H9 (cell line): Measurements from ENCODE around the gene DLX2. TPM values are rescaled to one million over a fixed set of nuclear protein-coding genes. Genes with fewer than 3 reads are reported as not detected.

Experiments used
- DNase-seq: peaks from one replicate; pipeline ENCODE4 v3.0.0-alpha.2; 2017
- H2AFZ ChIP-seq: one replicate; pipeline ENCODE4 v1.6.1; 2013; ENCODE audit warnings: mild to moderate bottlenecking, low read length, control low read depth, moderate library complexity
- H2AK5ac ChIP-seq: 2 replicates; pipeline ENCODE4 v1.6.1; 2013; ENCODE audit warnings: low read length, control low read depth, mixed read lengths; ENCODE audit not compliant: insufficient read length
- H2BK120ac ChIP-seq: one replicate; pipeline ENCODE4 v1.6.1; 2013; ENCODE audit warnings: low read depth, mild to moderate bottlenecking, low read length, control low read depth, inconsistent platforms; ENCODE audit not compliant: poor library complexity, severe bottlenecking
- H2BK12ac ChIP-seq: 2 replicates; pipeline ENCODE4 v1.6.1; 2013; ENCODE audit warnings: low read length, control low read depth, mixed read lengths, low read depth; ENCODE audit not compliant: insufficient read length
- H2BK15ac ChIP-seq: 2 replicates; pipeline ENCODE4 v1.6.1; 2013; ENCODE audit warnings: low read depth, low read length, control low read depth
- H2BK20ac ChIP-seq: one replicate; pipeline ENCODE4 v1.6.1; 2013; ENCODE audit warnings: low read depth, mild to moderate bottlenecking, low read length, control low read depth, inconsistent platforms; ENCODE audit not compliant: poor library complexity, severe bottlenecking
- H2BK5ac ChIP-seq: 2 replicates; pipeline ENCODE4 v1.6.1; 2013; ENCODE audit warnings: low read length, control low read depth, mixed read lengths; ENCODE audit not compliant: insufficient read length
- H3K14ac ChIP-seq: 2 replicates; pipeline ENCODE4 v1.6.1; 2013; ENCODE audit warnings: low read length, control low read depth; ENCODE audit not compliant: insufficient read depth
- H3K18ac ChIP-seq: 2 replicates; pipeline ENCODE4 v1.6.1; 2013; ENCODE audit warnings: low read depth, mild to moderate bottlenecking, mixed read lengths, low read length, control low read depth; ENCODE audit not compliant: insufficient read length
- H3K23ac ChIP-seq: 2 replicates; pipeline ENCODE4 v1.6.1; 2013; ENCODE audit warnings: low read length, control low read depth, mixed read lengths, low read depth; ENCODE audit not compliant: insufficient read length
- H3K23me2 ChIP-seq: 2 replicates; pipeline ENCODE4 v1.6.1; 2013; ENCODE audit warnings: low read depth, mild to moderate bottlenecking, mixed read lengths, low read length, control low read depth; ENCODE audit not compliant: insufficient read length, poor library complexity, severe bottlenecking
- H3K27ac ChIP-seq: 2 replicates; pipeline ENCODE4 v1.5.1; 2013; ENCODE audit warnings: low read length, control low read depth, mixed read lengths, low read depth; ENCODE audit not compliant: insufficient read length
- H3K27me3 ChIP-seq: 2 replicates; pipeline ENCODE4 v1.6.1; 2013; ENCODE audit warnings: low read length, control low read depth, inconsistent platforms; ENCODE audit not compliant: insufficient read depth
- H3K4ac ChIP-seq: 2 replicates; pipeline ENCODE4 v1.6.1; 2013; ENCODE audit warnings: low read depth, mild to moderate bottlenecking, control low read depth, inconsistent platforms, low read length, moderate library complexity
- H3K4me1 ChIP-seq: 2 replicates; pipeline ENCODE4 v1.6.1; 2013; ENCODE audit warnings: low read length, control low read depth, inconsistent platforms; ENCODE audit not compliant: insufficient read depth
- H3K4me2 ChIP-seq: 2 replicates; pipeline ENCODE4 v1.6.1; 2013; ENCODE audit warnings: low read length, control low read depth, mixed read lengths; ENCODE audit not compliant: insufficient read length, insufficient read depth
- H3K56ac ChIP-seq: 2 replicates; pipeline ENCODE4 v1.6.1; 2013; ENCODE audit warnings: low read depth, mild to moderate bottlenecking, mixed read lengths, low read length, control low read depth; ENCODE audit not compliant: insufficient read length
- H3K79me1 ChIP-seq: 2 replicates; pipeline ENCODE4 v1.6.1; 2013; ENCODE audit warnings: low read depth, mild to moderate bottlenecking, moderate library complexity, low read length, control low read depth, inconsistent platforms; ENCODE audit not compliant: insufficient read depth, poor library complexity, severe bottlenecking
- H3K79me2 ChIP-seq: 2 replicates; pipeline ENCODE4 v1.6.1; 2013; ENCODE audit warnings: low read length, control low read depth, inconsistent platforms; ENCODE audit not compliant: insufficient read depth
- H3K9ac ChIP-seq: 2 replicates; pipeline ENCODE4 v1.6.1; 2013; ENCODE audit warnings: low read length, control low read depth, mixed read lengths; ENCODE audit not compliant: insufficient read length; ENCODE audit errors: extremely low read depth
- H3K9me3 ChIP-seq: one replicate; pipeline ENCODE4 v1.6.1; 2013; ENCODE audit warnings: low read depth, low read length, inconsistent platforms; ENCODE audit not compliant: control insufficient read depth
- H3T11ph ChIP-seq: one replicate; pipeline ENCODE4 v1.6.1; 2013; ENCODE audit warnings: mild to moderate bottlenecking, low read length, control low read depth, inconsistent platforms
- H4K20me1 ChIP-seq: one replicate; pipeline ENCODE4 v1.6.1; 2013; ENCODE audit not compliant: control insufficient read depth, insufficient read length, insufficient read depth
- H4K5ac ChIP-seq: 2 replicates; pipeline ENCODE4 v1.6.1; 2013; ENCODE audit warnings: low read depth, mild to moderate bottlenecking, mixed read lengths, low read length, control low read depth; ENCODE audit not compliant: insufficient read length
- H4K8ac ChIP-seq: replicated peaks from 2 replicates; pipeline ENCODE4 v1.6.1; 2013; ENCODE audit warnings: low read length, control low read depth, mixed read lengths, low read depth; ENCODE audit not compliant: insufficient read length
- H4K91ac ChIP-seq: 2 replicates; pipeline ENCODE4 v1.6.1; 2013; ENCODE audit warnings: low read depth, mild to moderate bottlenecking, moderate library complexity, mixed read lengths, low read length, control low read depth; ENCODE audit not compliant: insufficient read length
- H3K27ac Mint-ChIP-seq, 3 experiments: 2 replicates in 2 of 3; 3 replicates in 1 of 3; pipeline ENCODE4 v1.8.0; 2020 to 2021; ENCODE audit warnings: mixed read lengths in 3 of 3, mild to moderate bottlenecking in 1 of 3, moderate library complexity in 1 of 3
- H3K27me3 Mint-ChIP-seq: 2 replicates; pipeline ENCODE4 v1.8.0; 2021; ENCODE audit warnings: low read depth, mild to moderate bottlenecking, moderate library complexity, mixed read lengths
- H3K36me3 Mint-ChIP-seq, 3 experiments: 2 replicates in 2 of 3; 3 replicates in 1 of 3; pipeline ENCODE4 v1.8.0; 2020 to 2021; ENCODE audit warnings: low read depth in 3 of 3, mixed read lengths in 3 of 3; ENCODE audit not compliant: insufficient read depth in 1 of 3
- H3K4me1 Mint-ChIP-seq, 2 experiments: 2 replicates each; pipeline ENCODE4 v1.8.0; 2020; ENCODE audit warnings: mixed read lengths in 2 of 2
- H3K4me3 Mint-ChIP-seq, 2 experiments: 2 replicates in 1 of 2; 3 replicates in 1 of 2; pipeline ENCODE4 v1.8.0; 2020 to 2021; ENCODE audit warnings: mild to moderate bottlenecking in 2 of 2, mixed read lengths in 2 of 2, moderate library complexity in 1 of 2
- H3K9me3 Mint-ChIP-seq, 2 experiments: 2 replicates in 1 of 2; 3 replicates in 1 of 2; pipeline ENCODE4 v1.8.0; 2020; ENCODE audit warnings: mild to moderate bottlenecking in 2 of 2, mixed read lengths in 2 of 2, moderate library complexity in 1 of 2
- WGBS: extraction: QIAGEN DNeasy Blood & Tissue Kit; methylation state at CpG from one replicate; pipeline ENCODE4 v1.1.7; 2013; ENCODE audit warnings: missing lambda C conversion rate, low lambda C conversion rate, mixed read lengths; ENCODE audit not compliant: insufficient read length; ENCODE audit errors: extremely low coverage; 5-methylcytosine and 5-hydroxymethylcytosine counted together
- long read RNA-seq: library from polyadenylated mRNA; unstranded; transcript quantifications from one replicate; pipeline ENCODE4 v2.0.0, GENCODE V29; 2020
- total RNA-seq: library from RNA; stranded (reverse); gene quantifications from 2 replicates; pipeline ENCODE4 v1.2.1, GENCODE V29; 2021
- TF ChIP-seq, protein P1 (sequence below): fragments of 200-600 bp; sonication (generic); conservative IDR thresholded peaks from 3 replicates; pipeline ENCODE4 v1.8.0; 2021; ENCODE audit warnings: antibody characterized with exemption, mild to moderate bottlenecking

DLX2 gene
- 0.42 TPM in 1 of 2 replicates, not detected in the other for total RNA-seq
- long read RNA-seq, result 0 reads

DNA sequence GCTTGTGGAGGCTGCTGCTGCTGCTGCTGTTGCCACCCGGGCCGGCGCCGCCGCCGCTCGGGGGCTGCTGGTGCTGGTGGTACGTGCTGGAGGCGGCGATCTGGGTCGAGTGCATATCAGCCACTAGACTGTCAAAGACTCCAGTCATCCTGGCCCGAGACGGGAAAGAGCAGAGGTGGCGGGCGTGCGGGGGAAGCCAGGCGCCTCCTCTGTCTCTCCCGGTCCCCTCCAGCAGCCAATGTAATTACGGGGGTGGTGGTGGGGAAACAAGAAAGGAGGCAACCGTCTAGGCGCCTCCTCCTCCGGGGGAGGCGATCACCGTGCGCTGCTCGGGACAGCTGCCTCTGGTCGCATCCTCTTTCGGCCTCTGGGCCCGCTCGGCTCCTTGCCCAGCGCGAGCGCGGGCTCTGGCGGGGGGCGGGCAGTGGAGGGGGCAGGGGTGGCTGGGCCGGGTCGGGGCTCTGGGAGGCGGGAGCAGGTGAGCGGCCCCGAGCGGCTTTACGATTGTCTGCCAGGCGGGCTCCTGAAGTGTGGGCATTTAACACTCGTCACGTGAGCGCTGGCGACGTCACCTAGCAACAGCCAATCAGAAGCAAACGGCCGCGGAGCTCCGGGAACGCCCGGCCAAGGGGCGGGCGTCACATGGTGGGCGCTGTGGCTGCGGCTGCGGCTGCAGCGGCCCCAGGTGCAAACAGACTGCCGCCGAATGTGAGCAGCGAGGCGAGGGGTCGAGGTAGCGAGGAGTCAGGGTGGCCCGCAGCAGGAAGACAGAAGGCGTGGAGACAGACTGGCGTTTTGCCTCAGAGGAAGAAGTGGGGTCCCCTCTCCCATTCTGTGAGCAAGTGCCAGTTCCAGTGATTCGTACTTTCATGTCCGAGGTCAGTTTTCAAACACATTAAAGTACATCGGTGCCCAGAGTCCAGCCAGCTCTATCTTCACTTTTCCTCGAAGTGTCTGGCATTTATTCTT, at the start of gene DLX2:
TSS of gene DLX2 (minus strand) at position 510 of the 969 bp plus-strand sequence. CDS start at position 148, 362 bp downstream.
- Mint-ChIP-seq H3K27ac (peak within 1 kb of the TSS in 1 of 3 experiments; percentile 57; a peak in 3 of 7 replicates), H3K9me3 (peaks cover 4 to 11% of the 10 kb centered on the region in 2 experiments; a peak in 4 of 5 replicates), H3K27me3 (peaks cover 100% of the 10 kb centered on the region), H3K4me1 (peaks cover 35 to 46% of the 10 kb centered on the region in 2 experiments), H3K4me3 (peak within 1 kb of the TSS; percentile 62 to 80), H3K36me3 (peaks cover 0 to 2% (median 0%) of the 10 kb centered on the region in 3 experiments; a peak in 1 of 7 replicates)
- H3K14ac ChIP-seq, result no peak within 1 kb of the TSS
- H3K9me3 ChIP-seq, result no peaks in the 10 kb centered on the region
- H4K5ac ChIP-seq, result no peak within 1 kb of the TSS
- H2BK5ac ChIP-seq, result no peak within 1 kb of the TSS
- no peak within 1 kb of the TSS for H2BK12ac ChIP-seq
- H2AFZ ChIP-seq, result no peak within 1 kb of the TSS
- no peaks in the 10 kb centered on the region for H4K20me1 ChIP-seq
- H3K27me3 ChIP-seq, result peaks cover 86% of the 10 kb centered on the region
- WGBS, result no CpG with 5 or more reads among the region's 74 CpGs
- H3K27ac ChIP-seq, result no peak within 1 kb of the TSS
- H3K79me1 ChIP-seq, result no peaks in the 10 kb centered on the region
- no peaks in the 10 kb centered on the region for H3K79me2 ChIP-seq
- no peak within 1 kb of the TSS for H3K56ac ChIP-seq
- no peak within 1 kb of the TSS for H3K23ac ChIP-seq
- TF ChIP-seq, protein P1, sequence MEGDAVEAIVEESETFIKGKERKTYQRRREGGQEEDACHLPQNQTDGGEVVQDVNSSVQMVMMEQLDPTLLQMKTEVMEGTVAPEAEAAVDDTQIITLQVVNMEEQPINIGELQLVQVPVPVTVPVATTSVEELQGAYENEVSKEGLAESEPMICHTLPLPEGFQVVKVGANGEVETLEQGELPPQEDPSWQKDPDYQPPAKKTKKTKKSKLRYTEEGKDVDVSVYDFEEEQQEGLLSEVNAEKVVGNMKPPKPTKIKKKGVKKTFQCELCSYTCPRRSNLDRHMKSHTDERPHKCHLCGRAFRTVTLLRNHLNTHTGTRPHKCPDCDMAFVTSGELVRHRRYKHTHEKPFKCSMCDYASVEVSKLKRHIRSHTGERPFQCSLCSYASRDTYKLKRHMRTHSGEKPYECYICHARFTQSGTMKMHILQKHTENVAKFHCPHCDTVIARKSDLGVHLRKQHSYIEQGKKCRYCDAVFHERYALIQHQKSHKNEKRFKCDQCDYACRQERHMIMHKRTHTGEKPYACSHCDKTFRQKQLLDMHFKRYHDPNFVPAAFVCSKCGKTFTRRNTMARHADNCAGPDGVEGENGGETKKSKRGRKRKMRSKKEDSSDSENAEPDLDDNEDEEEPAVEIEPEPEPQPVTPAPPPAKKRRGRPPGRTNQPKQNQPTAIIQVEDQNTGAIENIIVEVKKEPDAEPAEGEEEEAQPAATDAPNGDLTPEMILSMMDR, result no peak
- peak within 1 kb of the TSS; percentile 51 for H3K4me2 ChIP-seq
- peaks cover 25% of the 10 kb centered on the region for H3K23me2 ChIP-seq
- H2BK15ac ChIP-seq, result no peak within 1 kb of the TSS
- H3K9ac ChIP-seq, result no peak within 1 kb of the TSS
- no peaks in the 10 kb centered on the region for H3K4me1 ChIP-seq
- H3T11ph ChIP-seq, result no peak within 1 kb of the TSS
- no peak within 1 kb of the TSS for H2AK5ac ChIP-seq
- H4K91ac ChIP-seq, result no peak within 1 kb of the TSS
- peak; percentile 98 for DNase-seq
- H3K18ac ChIP-seq, result no peak within 1 kb of the TSS
- H2BK20ac ChIP-seq, result no peak within 1 kb of the TSS
- no peak within 1 kb of the TSS for H2BK120ac ChIP-seq
- H4K8ac ChIP-seq, result no peak within 1 kb of the TSS
- H3K4ac ChIP-seq, result no peak within 1 kb of the TSS
